Measurements from ENCODE around the gene EFHC1. TPM values are rescaled to one million over a fixed set of nuclear protein-coding genes. Genes with fewer than 3 reads are reported as not detected.

EFHC1 gene
- total RNA-seq, 6 experiments from 2014 or later, result 3.6 to 10.4 (median 6.0) TPM

DNA sequence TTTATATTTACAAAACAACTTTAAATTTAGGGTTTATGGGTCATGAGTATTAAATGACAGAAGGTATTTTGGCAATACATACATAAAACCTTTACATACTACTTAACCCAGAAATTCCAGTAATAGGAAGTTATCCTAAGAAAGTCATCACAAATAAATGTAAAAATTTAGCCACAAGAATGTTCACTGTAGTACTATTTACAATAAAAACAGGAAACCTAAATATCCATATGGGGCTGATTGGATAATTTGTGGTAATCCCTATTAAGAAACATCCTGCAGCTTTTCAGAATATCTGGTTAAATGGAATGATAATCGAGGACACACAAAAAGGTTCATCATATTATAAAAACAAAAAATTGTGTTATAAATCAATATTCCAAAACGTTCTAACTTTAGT is 112.3 kb downstream of the EFHC1 start:
- Histone ChIP-seq H3K27ac (no peak overlapping the region), H3K4me3 (no peak overlapping the region), H3K27me3 (no peaks in the 10 kb centered on the region), H3K36me3 (no peaks in the 10 kb centered on the region), H3K9me3 (no peaks in the 10 kb centered on the region), H3K4me1 (no peaks in the 10 kb centered on the region)
- TF ChIP-seq CTCF (IDR thresholded peaks at IDR 0.05) (no peak), POLR2A (IDR thresholded peaks at IDR 0.05) (no peak)
- WGBS (ENCODE audit: insufficient coverage, low coverage, low lambda C conversion rate, missing lambda C conversion rate), result 83% methylated on average over 2 of the region's 2 CpGs
- intact Hi-C loops (cut with DNase I), result no loop called here
- ATAC-seq (no peak), DNase-seq (no peak)

- Histone ChIP-seq H3K36me3 (no peaks in the 10 kb centered on the region), H3K27me3 (no peaks in the 10 kb centered on the region), H3K9me3 (no peaks in the 10 kb centered on the region), H3K4me1 (no peaks in the 10 kb centered on the region), H3K4me3 (no peak overlapping the region), H3K27ac (no peak overlapping the region)
- WGBS (ENCODE audit: insufficient coverage, low coverage, low lambda C conversion rate, missing lambda C conversion rate), result no CpG with 5 or more reads among the region's 2 CpGs
- ATAC-seq (no peak), DNase-seq (no peak)
- TF ChIP-seq CTCF (IDR thresholded peaks at IDR 0.05) (no peak), POLR2A (IDR thresholded peaks at IDR 0.05) (no peak)
- intact Hi-C loops (cut with DNase I), result no loop called here
Measured at GRCh38 chr6:52533491-52533890, 113.3 kb downstream of the EFHC1 start.

- Histone ChIP-seq H3K27ac (no peak overlapping the region), H3K27me3 (no peaks in the 10 kb centered on the region), H3K9me3 (no peaks in the 10 kb centered on the region), H3K4me1 (no peaks in the 10 kb centered on the region), H3K36me3 (no peaks in the 10 kb centered on the region), H3K4me3 (no peak overlapping the region)
- 67% methylated on average over 5 of the region's 5 CpGs for WGBS (ENCODE audit: insufficient coverage, low coverage, low lambda C conversion rate, missing lambda C conversion rate)
- intact Hi-C loops (cut with DNase I), result no loop called here
- no peak for TF ChIP-seq CTCF (IDR thresholded peaks at IDR 0.05)
- peak in 1 of 4 donors; percentile 61 for ATAC-seq
- DNase-seq, result no peak
Measured at GRCh38 chr6:52534363-52534762, 114.2 kb downstream of the EFHC1 start.

- Histone ChIP-seq H3K27me3 (no peaks in the 10 kb centered on the region), H3K4me3 (no peak overlapping the region), H3K4me1 (no peaks in the 10 kb centered on the region), H3K36me3 (no peaks in the 10 kb centered on the region), H3K27ac (no peak overlapping the region), H3K9me3 (no peaks in the 10 kb centered on the region)
- WGBS (ENCODE audit: insufficient coverage, low coverage, low lambda C conversion rate, missing lambda C conversion rate), result 85% methylated on average over 2 of the region's 3 CpGs
- DNase-seq (no peak), ATAC-seq (peak in 1 of 4 donors; percentile 19)
- no peak for TF ChIP-seq CTCF (IDR thresholded peaks at IDR 0.05)
- intact Hi-C loops (cut with DNase I), result no loop called here
Measured at GRCh38 chr6:52534966-52535390, 114.8 kb downstream of the EFHC1 start.
